Spleen (tissue), 11 donors: ENCODE results near the gene RAP1GAP. TPM values are rescaled to one million over a fixed set of nuclear protein-coding genes. Genes with fewer than 3 reads are reported as not detected.
A peak's percentile ranks its signal among the peaks of the same experiment; 100 is the strongest.

Experiments
- DNase-seq: peaks from one replicate; pipeline ENCODE4 v3.0.0-alpha.2; 2020
- H3K27ac ChIP-seq, 8 donors: fragments of 200-600 bp; sonication (generic) in 7 of 8; 1 replicate in 4 of 8; 2 replicates in 4 of 8; pipeline versions ENCODE4 v1.5.0 to v1.8.0; 2016 to 2021; ENCODE audit warnings: inconsistent platforms in 4 of 8, mild to moderate bottlenecking in 4 of 8, moderate library complexity in 1 of 8
- H3K27me3 ChIP-seq, 7 donors: fragments of 200-600 bp; sonication (generic) in 6 of 7; replicated peaks in 1 of 7; 1 replicate in 4 of 7; 2 replicates in 3 of 7; pipeline versions ENCODE4 v1.5.0 to v1.8.0; 2016 to 2021; ENCODE audit warnings: inconsistent platforms in 3 of 7, mild to moderate bottlenecking in 1 of 7
- H3K36me3 ChIP-seq, 6 donors: fragments of 200-600 bp; sonication (generic) in 5 of 6; 1 replicate in 4 of 6; 2 replicates in 2 of 6; pipeline versions ENCODE4 v1.5.0 to v1.8.0; 2016 to 2021; ENCODE audit warnings: inconsistent platforms in 2 of 6
- H3K4me1 ChIP-seq, 6 donors: fragments of 200-600 bp; sonication (generic) in 5 of 6; 1 replicate in 3 of 6; 2 replicates in 3 of 6; pipeline versions ENCODE4 v1.5.0 to v1.8.0; 2016 to 2021; ENCODE audit warnings: inconsistent platforms in 3 of 6
- H3K4me3 ChIP-seq, 8 donors: fragments of 200-600 bp; sonication (generic) in 7 of 8; 1 replicate in 4 of 8; 2 replicates in 4 of 8; pipeline versions ENCODE4 v1.5.0 to v1.8.0; 2016 to 2021; ENCODE audit warnings: inconsistent platforms in 4 of 8, mild to moderate bottlenecking in 4 of 8, moderate library complexity in 2 of 8
- H3K9me3 ChIP-seq, 8 donors: fragments of 200-600 bp; sonication (generic) in 7 of 8; 1 replicate in 4 of 8; 2 replicates in 4 of 8; pipeline versions ENCODE4 v1.5.0 to v1.8.0; 2016 to 2021; ENCODE audit warnings: inconsistent platforms in 4 of 8
- POLR2A ChIP-seq, 3 donors: fragments of 450-650 bp; IDR thresholded peaks; one replicate each; pipeline ENCODE4 v1.5.1; 2017; ENCODE audit warnings: antibody characterized with exemption in 3 of 3, mild to moderate bottlenecking in 1 of 3
- POLR2AphosphoS5 ChIP-seq, 3 donors: sonication (generic); formaldehyde crosslinking; IDR thresholded peaks; one replicate each; pipeline ENCODE4 v1.5.1; 2017; ENCODE audit warnings: antibody characterized with exemption in 3 of 3
- WGBS, 5 donors: extraction: QIAGEN DNeasy Blood & Tissue Kit in 3 of 5; methylation state at CpG; one replicate each; pipeline versions ENCODE4 v1.1.5 to v1.1.7; 2013 to 2018; 5-methylcytosine and 5-hydroxymethylcytosine counted together
- intact Hi-C: fragments of 100-400 bp; cut with DNase I; formaldehyde crosslinking; loops from one replicate; pipeline ENCODE4 v1.15.0; 2023; ENCODE audit warnings: low total_unique reads
- polyA plus RNA-seq, 3 donors: library from polyadenylated mRNA; stranded (reverse); fragments of 200-250 nt; gene quantifications; one replicate each; pipeline ENCODE4 v1.2.1, GENCODE V29; 2013
- total RNA-seq, 7 donors: library from RNA; depleted of rRNA in 3 of 7; stranded (reverse); fragments of >200 nt in 3 of 7; fragmentation: NEBNext Ultra II Directional in 4 of 7; extraction: Animal tissue kit (Norgen Biotek cat#: 25700) in 4 of 7; gene quantifications; one replicate each; pipeline versions ENCODE4 v1.1.0 to v1.2.1, GENCODE V29; 2016 to 2021
- TF ChIP-seq, protein P1 (sequence below), 11 experiments: fragments of 200-600 bp in 7 of 11; fragments of 450-650 bp in 4 of 11; sonication (generic) in 4 of 11; IDR thresholded peaks in 8 of 11; conservative IDR thresholded peaks in 3 of 11; 1 replicate in 7 of 11; 2 replicates in 4 of 11; pipeline versions ENCODE4 v1.4.0 to v1.8.0; 2016 to 2021; ENCODE audit warnings: antibody characterized with exemption in 11 of 11, inconsistent platforms in 4 of 11, mild to moderate bottlenecking in 1 of 11
- donor health status: healthy with polysubstance abuse.
- donor health status: DM: no; HTN: no; CAD: no; lungs with moderate emphysema.
- donor health status: DM: no; HTN: no; CAD: no.
- donor health status: Bipolar disorder and iron deficiency.
- donor health status: healthy.
- donor health status: DM: no; HTN: no; CAD: no.
- donor health status: DM: yes; HTN: yes; CAD: no.

The RAP1GAP gene
- total and polyA plus RNA-seq, 10 donors, result 0.30 to 12.1 (median 0.86) TPM

GRCh38 chr1:21575351-21575942 lies 93.7 kb downstream of the RAP1GAP start:
- no peak for DNase-seq
- Histone ChIP-seq H3K4me1 (peaks cover 0 to 17% (median 12%) of the 10 kb centered on the region in 6 donors), H3K4me3 (no peak overlapping the region), H3K27me3 (peaks cover 0 to 36% (median 7%) of the 10 kb centered on the region in 7 donors), H3K9me3 (peaks cover 0 to 6% (median 0%) of the 10 kb centered on the region in 8 donors), H3K27ac (peak overlapping the region in 2 of 8 donors; percentile 63 to 66), H3K36me3 (peaks cover 0 to 46% (median 0%) of the 10 kb centered on the region in 6 donors)
- TF ChIP-seq POLR2AphosphoS5 (IDR thresholded peaks at IDR 0.05) (peak in 1 of 3 donors; percentile 23), POLR2A (IDR thresholded peaks at IDR 0.05) (no peak)
- TF ChIP-seq, protein P1, sequence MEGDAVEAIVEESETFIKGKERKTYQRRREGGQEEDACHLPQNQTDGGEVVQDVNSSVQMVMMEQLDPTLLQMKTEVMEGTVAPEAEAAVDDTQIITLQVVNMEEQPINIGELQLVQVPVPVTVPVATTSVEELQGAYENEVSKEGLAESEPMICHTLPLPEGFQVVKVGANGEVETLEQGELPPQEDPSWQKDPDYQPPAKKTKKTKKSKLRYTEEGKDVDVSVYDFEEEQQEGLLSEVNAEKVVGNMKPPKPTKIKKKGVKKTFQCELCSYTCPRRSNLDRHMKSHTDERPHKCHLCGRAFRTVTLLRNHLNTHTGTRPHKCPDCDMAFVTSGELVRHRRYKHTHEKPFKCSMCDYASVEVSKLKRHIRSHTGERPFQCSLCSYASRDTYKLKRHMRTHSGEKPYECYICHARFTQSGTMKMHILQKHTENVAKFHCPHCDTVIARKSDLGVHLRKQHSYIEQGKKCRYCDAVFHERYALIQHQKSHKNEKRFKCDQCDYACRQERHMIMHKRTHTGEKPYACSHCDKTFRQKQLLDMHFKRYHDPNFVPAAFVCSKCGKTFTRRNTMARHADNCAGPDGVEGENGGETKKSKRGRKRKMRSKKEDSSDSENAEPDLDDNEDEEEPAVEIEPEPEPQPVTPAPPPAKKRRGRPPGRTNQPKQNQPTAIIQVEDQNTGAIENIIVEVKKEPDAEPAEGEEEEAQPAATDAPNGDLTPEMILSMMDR (IDR thresholded peaks at IDR 0.05 in 8 of 11, conservative IDR thresholded peaks at IDR 0.05 in 3 of 11), result no peak
- intact Hi-C loops, result loop anchor here (10.0 kb wide), 1 partner anchor 61 kb away; no protein-coding TSS in a partner anchor
- WGBS, 5 donors, result 87 to 97% (median 92%) methylated on average over 18 of the region's 18 CpGs

- intact Hi-C loops, result loop anchor here (10.0 kb wide), 1 partner anchor 60 kb away; no protein-coding TSS in a partner anchor
- H3K27me3 ChIP-seq, result peaks cover 0 to 36% (median 7%) of the 10 kb centered on the region in 7 donors
- DNase-seq, result peak; percentile 82
- peaks cover 0 to 19% (median 12%) of the 10 kb centered on the region in 6 donors for H3K4me1 ChIP-seq
- peaks cover 0 to 55% (median 0%) of the 10 kb centered on the region in 6 donors for H3K36me3 ChIP-seq
- H3K27ac ChIP-seq, result peak overlapping the region in 7 of 8 donors; percentile 5 to 66 (median 51)
- H3K4me3 ChIP-seq, result no peak overlapping the region
- TF ChIP-seq POLR2A (IDR thresholded peaks at IDR 0.05), result no peak
- TF ChIP-seq, protein P1 (IDR thresholded peaks at IDR 0.05 in 8 of 11, conservative IDR thresholded peaks at IDR 0.05 in 3 of 11), result peak in 2 of 11 experiments; percentile 9
- TF ChIP-seq POLR2AphosphoS5 (IDR thresholded peaks at IDR 0.05), result peak in 2 of 3 donors; percentile 28 to 69
- 31 to 45% (median 34%) methylated on average over 14 to 31 of the region's 31 CpGs for WGBS, 5 donors
- peaks cover 0 to 6% (median 0%) of the 10 kb centered on the region in 8 donors for H3K9me3 ChIP-seq
Measured at GRCh38 chr1:21574466-21575151, 94.5 kb downstream of the RAP1GAP start.

DNA sequence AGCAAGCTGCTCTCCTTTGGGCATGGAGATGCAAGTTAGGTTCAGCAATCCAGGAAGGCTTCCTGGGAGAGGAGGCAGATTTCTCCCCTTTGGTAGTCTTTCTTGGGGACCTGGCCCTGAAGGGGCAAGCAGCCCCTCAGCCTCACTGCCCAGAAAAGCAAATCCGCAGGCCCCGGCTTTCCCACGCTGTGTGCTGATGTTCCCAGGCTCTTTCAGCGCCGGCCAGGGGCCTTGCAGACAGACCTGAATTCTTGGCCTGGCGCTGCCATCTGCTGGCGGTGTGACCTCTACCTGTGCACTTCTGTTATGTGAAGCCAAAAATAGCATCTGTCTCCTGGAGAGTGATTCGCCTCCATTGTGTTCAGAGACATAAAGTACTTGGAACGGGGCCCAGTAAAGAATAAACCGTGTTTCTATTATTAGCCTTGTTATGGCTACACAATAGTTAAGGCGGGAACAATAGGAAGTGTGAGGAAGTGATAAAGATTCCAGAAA lies 95.1 kb downstream of the RAP1GAP start:
- H3K4me1 ChIP-seq, result peaks cover 0 to 20% (median 12%) of the 10 kb centered on the region in 6 donors
- intact Hi-C loops, result loop anchor here (10.0 kb wide), 1 partner anchor 59 kb away; no protein-coding TSS in a partner anchor
- H3K4me3 ChIP-seq, result no peak overlapping the region
- peaks cover 0 to 36% (median 7%) of the 10 kb centered on the region in 7 donors for H3K27me3 ChIP-seq
- peaks cover 0 to 60% (median 0%) of the 10 kb centered on the region in 6 donors for H3K36me3 ChIP-seq
- DNase-seq, result peak; percentile 88
- WGBS, 5 donors, result 10 to 15% (median 11%) methylated on average over 8 to 11 of the region's 11 CpGs
- peak overlapping the region in 5 of 8 donors; percentile 41 to 66 (median 57) for H3K27ac ChIP-seq
- no peak for TF ChIP-seq POLR2A (IDR thresholded peaks at IDR 0.05)
- TF ChIP-seq, protein P1 (IDR thresholded peaks at IDR 0.05 in 8 of 11, conservative IDR thresholded peaks at IDR 0.05 in 3 of 11), result peak in 9 of 11 experiments; percentile 8 to 60 (median 51)
- H3K9me3 ChIP-seq, result peaks cover 0 to 6% (median 0%) of the 10 kb centered on the region in 8 donors
